Uterus (tissue), 2 donors: ENCODE data around the gene ANAPC4.

ENCODE experiments used
- POLR2A ChIP-seq, 2 donors: fragments of 450-650 bp; IDR thresholded peaks; one replicate each; pipeline ENCODE4 v1.6.1; 2016; ENCODE audit warnings: antibody characterized with exemption in 2 of 2, mild to moderate bottlenecking in 1 of 2, moderate library complexity in 1 of 2
- TF ChIP-seq, protein P1 (sequence below), 4 experiments: fragments of 200-600 bp in 2 of 4; fragments of 450-650 bp in 2 of 4; sonication (generic) in 2 of 4; IDR thresholded peaks; one replicate each; pipeline ENCODE4 v1.5.1; 2016 to 2019; ENCODE audit warnings: antibody characterized with exemption in 4 of 4, mild to moderate bottlenecking in 2 of 4, moderate library complexity in 1 of 4

DNA sequence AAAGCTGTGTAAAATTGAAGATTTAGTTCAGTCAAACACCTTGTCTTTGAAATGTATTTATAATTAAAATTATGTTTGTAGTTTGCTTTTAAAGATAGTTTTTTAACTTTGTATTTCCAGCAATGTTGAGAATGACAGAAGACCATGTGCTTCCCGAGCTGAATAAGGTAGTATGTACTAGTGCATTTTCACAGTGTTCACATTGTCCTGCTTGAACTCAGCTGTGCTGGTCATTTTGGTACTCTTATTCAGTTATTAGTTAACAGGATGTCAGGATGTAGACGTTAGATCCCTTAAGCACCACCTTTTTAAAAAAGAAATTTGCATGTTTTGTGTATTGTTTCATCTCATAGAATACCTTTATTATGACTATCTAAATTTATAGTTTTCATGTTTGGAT is 28.4 kb downstream of the ANAPC4 start:
- TF ChIP-seq, protein P1, sequence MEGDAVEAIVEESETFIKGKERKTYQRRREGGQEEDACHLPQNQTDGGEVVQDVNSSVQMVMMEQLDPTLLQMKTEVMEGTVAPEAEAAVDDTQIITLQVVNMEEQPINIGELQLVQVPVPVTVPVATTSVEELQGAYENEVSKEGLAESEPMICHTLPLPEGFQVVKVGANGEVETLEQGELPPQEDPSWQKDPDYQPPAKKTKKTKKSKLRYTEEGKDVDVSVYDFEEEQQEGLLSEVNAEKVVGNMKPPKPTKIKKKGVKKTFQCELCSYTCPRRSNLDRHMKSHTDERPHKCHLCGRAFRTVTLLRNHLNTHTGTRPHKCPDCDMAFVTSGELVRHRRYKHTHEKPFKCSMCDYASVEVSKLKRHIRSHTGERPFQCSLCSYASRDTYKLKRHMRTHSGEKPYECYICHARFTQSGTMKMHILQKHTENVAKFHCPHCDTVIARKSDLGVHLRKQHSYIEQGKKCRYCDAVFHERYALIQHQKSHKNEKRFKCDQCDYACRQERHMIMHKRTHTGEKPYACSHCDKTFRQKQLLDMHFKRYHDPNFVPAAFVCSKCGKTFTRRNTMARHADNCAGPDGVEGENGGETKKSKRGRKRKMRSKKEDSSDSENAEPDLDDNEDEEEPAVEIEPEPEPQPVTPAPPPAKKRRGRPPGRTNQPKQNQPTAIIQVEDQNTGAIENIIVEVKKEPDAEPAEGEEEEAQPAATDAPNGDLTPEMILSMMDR (IDR thresholded peaks at IDR 0.05) = no peak
- TF ChIP-seq POLR2A (IDR thresholded peaks at IDR 0.05) = no peak
